Liver (tissue), 9 donors: ENCODE results near the gene KANTR. TPM values are rescaled to one million over a fixed set of nuclear protein-coding genes. Genes with fewer than 3 reads are reported as not detected.

Experiments
- DNase-seq: peaks from one replicate; pipeline ENCODE4 v3.0.0-alpha.2; 2017; ENCODE audit warnings: low spot score
- H3K27ac ChIP-seq, 2 donors: one replicate each; pipeline ENCODE4 v1.7.0; 2013; ENCODE audit warnings: inconsistent platforms in 2 of 2, low read length in 2 of 2, control low read depth in 1 of 2, low read depth in 1 of 2, mild to moderate bottlenecking in 1 of 2
- H3K27me3 ChIP-seq, 4 donors: one replicate each; pipeline versions ENCODE4 v1.6.1 to v1.7.0; 2013; ENCODE audit warnings: low read length in 3 of 4, inconsistent platforms in 1 of 4, mild to moderate bottlenecking in 1 of 4, moderate library complexity in 1 of 4; ENCODE audit not compliant: control insufficient read depth in 4 of 4, insufficient read depth in 4 of 4
- H3K36me3 ChIP-seq, 4 donors: one replicate each; pipeline versions ENCODE4 v1.6.1 to v1.7.0; 2013; ENCODE audit warnings: low read length in 3 of 4, mild to moderate bottlenecking in 3 of 4, low read depth in 1 of 4, moderate library complexity in 1 of 4; ENCODE audit not compliant: control insufficient read depth in 4 of 4, insufficient read depth in 3 of 4
- H3K4me1 ChIP-seq, 4 donors: one replicate each; pipeline versions ENCODE4 v1.6.1 to v1.7.0; 2013; ENCODE audit warnings: low read length in 3 of 4, mild to moderate bottlenecking in 3 of 4, moderate library complexity in 1 of 4; ENCODE audit not compliant: control insufficient read depth in 4 of 4, insufficient read depth in 4 of 4
- H3K4me3 ChIP-seq, 3 donors: one replicate each; pipeline versions ENCODE4 v1.6.1 to v1.7.0; 2013; ENCODE audit warnings: low read length in 3 of 3, control low read depth in 1 of 3, low read depth in 1 of 3, mild to moderate bottlenecking in 1 of 3
- H3K9ac ChIP-seq, 2 donors: one replicate each; pipeline ENCODE4 v1.7.0; 2013; ENCODE audit warnings: low read length in 2 of 2, mild to moderate bottlenecking in 2 of 2, moderate library complexity in 2 of 2, control low read depth in 1 of 2, low read depth in 1 of 2
- H3K9me3 ChIP-seq, 4 donors: one replicate each; pipeline versions ENCODE4 v1.6.1 to v1.7.0; 2013; ENCODE audit warnings: low read length in 3 of 4; ENCODE audit not compliant: control insufficient read depth in 4 of 4
- ATF3 ChIP-seq: IDR thresholded peaks from 2 replicates; pipeline ENCODE4 v1.6.1; 2016; ENCODE audit warnings: antibody characterized with exemption
- EGR1 ChIP-seq, 2 donors: IDR thresholded peaks; 2 replicates each; pipeline ENCODE4 v1.6.1; 2016 to 2018; ENCODE audit warnings: antibody characterized with exemption in 2 of 2, low read depth in 2 of 2
- FOXA1 ChIP-seq: IDR thresholded peaks from 2 replicates; pipeline ENCODE4 v1.6.1; 2016; ENCODE audit warnings: antibody characterized with exemption
- FOXA2 ChIP-seq: IDR thresholded peaks from 2 replicates; pipeline ENCODE4 v1.6.1; 2016; ENCODE audit warnings: antibody characterized with exemption
- GABPA ChIP-seq, 2 donors: IDR thresholded peaks in 1 of 2; conservative IDR thresholded peaks in 1 of 2; 2 replicates each; pipeline ENCODE4 v1.6.1; 2016; ENCODE audit warnings: antibody characterized with exemption in 2 of 2, mild to moderate bottlenecking in 1 of 2, moderate library complexity in 1 of 2
- HNF4A ChIP-seq, 2 donors: conservative IDR thresholded peaks; 2 replicates each; pipeline ENCODE4 v1.6.1; 2016; ENCODE audit warnings: antibody characterized with exemption in 2 of 2, mild to moderate bottlenecking in 2 of 2
- HNF4G ChIP-seq: IDR thresholded peaks from 2 replicates; pipeline ENCODE4 v1.6.1; 2016; ENCODE audit warnings: antibody characterized with exemption
- JUND ChIP-seq, 2 donors: IDR thresholded peaks; 2 replicates each; pipeline ENCODE4 v1.6.1; 2016; ENCODE audit warnings: antibody characterized with exemption in 2 of 2
- MAX ChIP-seq: IDR thresholded peaks from 2 replicates; pipeline ENCODE4 v1.6.1; 2016; ENCODE audit warnings: antibody characterized with exemption
- NR2F2 ChIP-seq: IDR thresholded peaks from 2 replicates; pipeline ENCODE4 v1.6.1; 2016; ENCODE audit warnings: antibody characterized with exemption
- RAD21 ChIP-seq, 2 donors: IDR thresholded peaks; 2 replicates each; pipeline ENCODE4 v1.6.1; 2016; ENCODE audit warnings: antibody characterized with exemption in 2 of 2, mild to moderate bottlenecking in 2 of 2
- RXRA ChIP-seq, 2 donors: IDR thresholded peaks; 2 replicates each; pipeline ENCODE4 v1.6.1; 2017 to 2018; ENCODE audit warnings: antibody characterized with exemption in 2 of 2, mild to moderate bottlenecking in 1 of 2
- SP1 ChIP-seq: IDR thresholded peaks from 2 replicates; pipeline ENCODE4 v1.6.1; 2018; ENCODE audit warnings: antibody characterized with exemption, mild to moderate bottlenecking
- TAF1 ChIP-seq: conservative IDR thresholded peaks from 2 replicates; pipeline ENCODE4 v1.6.1; 2016; ENCODE audit warnings: antibody characterized with exemption, mild to moderate bottlenecking
- YY1 ChIP-seq: IDR thresholded peaks from 2 replicates; pipeline ENCODE4 v1.6.1; 2016; ENCODE audit warnings: antibody characterized with exemption, mild to moderate bottlenecking
- WGBS: extraction: QIAGEN DNeasy Blood & Tissue Kit; methylation state at CpG from one replicate; pipeline ENCODE4 v1.1.7; 2013; 5-methylcytosine and 5-hydroxymethylcytosine counted together
- polyA plus RNA-seq, 2 donors: library from polyadenylated mRNA; stranded (reverse) in 1 of 2; unstranded in 1 of 2; fragments of 200-250 nt in 1 of 2; fragments of >200 nt in 1 of 2; fragmentation: Nextera tagmentation in 1 of 2; extraction: Ambion mirVana in 1 of 2; gene quantifications; one replicate each; pipeline versions ENCODE4 v1.2.1 to v1.2.3, GENCODE V29; 2013 to 2015
- total RNA-seq, 2 donors: library from RNA; depleted of rRNA; stranded (reverse); fragments of >200 nt; gene quantifications; one replicate each; pipeline ENCODE4 v1.2.3, GENCODE V29; 2014
- TF ChIP-seq, protein P1 (sequence below): IDR thresholded peaks from 2 replicates; pipeline ENCODE4 v1.6.1; 2016; ENCODE audit warnings: antibody characterized with exemption
- TF ChIP-seq, protein P2 (sequence below): fragments of 150-350 bp; IDR thresholded peaks from 2 replicates; pipeline ENCODE4 v1.5.1; 2017; ENCODE audit warnings: improper control_type of control experiment, low read depth, low read length; ENCODE audit not compliant: missing input control
- donor health status: healthy.
- donor health status: healthy.
- donor health status: healthy.
- donor health status: healthy.
- donor health status: healthy.

KANTR gene
- total and polyA plus RNA-seq, 4 donors, result 0.44 to 13.6 (median 4.7) TPM

- Histone ChIP-seq H3K9me3 (peaks cover 0 to 2% (median 0%) of the 10 kb centered on the region in 4 donors), H3K27me3 (no peaks in the 10 kb centered on the region), H3K27ac (no peak overlapping the region), H3K4me1 (peaks cover 2 to 10% (median 5%) of the 10 kb centered on the region in 4 donors), H3K36me3 (no peaks in the 10 kb centered on the region), H3K4me3 (no peak overlapping the region), H3K9ac (peak overlapping the region; percentile 42 to 47)
- DNase-seq, result no peak
- WGBS, result 83% methylated on average over 9 of the region's 9 CpGs
- no peak for TF ChIP-seq RAD21 (IDR thresholded peaks at IDR 0.05)
- TF ChIP-seq HNF4A (conservative IDR thresholded peaks at IDR 0.05), result no peak
- no peak for TF ChIP-seq SP1
- TF ChIP-seq TAF1, result no peak
- no peak for TF ChIP-seq HNF4G
- TF ChIP-seq RXRA (IDR thresholded peaks at IDR 0.05), result no peak
- no peak for TF ChIP-seq EGR1 (IDR thresholded peaks at IDR 0.05; ENCODE audit: low read depth in 2 of 2)
- TF ChIP-seq, protein P1, sequence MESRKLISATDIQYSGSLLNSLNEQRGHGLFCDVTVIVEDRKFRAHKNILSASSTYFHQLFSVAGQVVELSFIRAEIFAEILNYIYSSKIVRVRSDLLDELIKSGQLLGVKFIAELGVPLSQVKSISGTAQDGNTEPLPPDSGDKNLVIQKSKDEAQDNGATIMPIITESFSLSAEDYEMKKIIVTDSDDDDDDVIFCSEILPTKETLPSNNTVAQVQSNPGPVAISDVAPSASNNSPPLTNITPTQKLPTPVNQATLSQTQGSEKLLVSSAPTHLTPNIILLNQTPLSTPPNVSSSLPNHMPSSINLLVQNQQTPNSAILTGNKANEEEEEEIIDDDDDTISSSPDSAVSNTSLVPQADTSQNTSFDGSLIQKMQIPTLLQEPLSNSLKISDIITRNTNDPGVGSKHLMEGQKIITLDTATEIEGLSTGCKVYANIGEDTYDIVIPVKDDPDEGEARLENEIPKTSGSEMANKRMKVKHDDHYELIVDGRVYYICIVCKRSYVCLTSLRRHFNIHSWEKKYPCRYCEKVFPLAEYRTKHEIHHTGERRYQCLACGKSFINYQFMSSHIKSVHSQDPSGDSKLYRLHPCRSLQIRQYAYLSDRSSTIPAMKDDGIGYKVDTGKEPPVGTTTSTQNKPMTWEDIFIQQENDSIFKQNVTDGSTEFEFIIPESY, result no peak
- no peak for TF ChIP-seq NR2F2
- no peak for TF ChIP-seq MAX
- no peak for TF ChIP-seq GABPA (IDR thresholded peaks at IDR 0.05 in 1 of 2, conservative IDR thresholded peaks at IDR 0.05 in 1 of 2)
- TF ChIP-seq JUND (IDR thresholded peaks at IDR 0.05), result no peak
- no peak for TF ChIP-seq YY1
- TF ChIP-seq FOXA1, result no peak
- TF ChIP-seq, protein P2, sequence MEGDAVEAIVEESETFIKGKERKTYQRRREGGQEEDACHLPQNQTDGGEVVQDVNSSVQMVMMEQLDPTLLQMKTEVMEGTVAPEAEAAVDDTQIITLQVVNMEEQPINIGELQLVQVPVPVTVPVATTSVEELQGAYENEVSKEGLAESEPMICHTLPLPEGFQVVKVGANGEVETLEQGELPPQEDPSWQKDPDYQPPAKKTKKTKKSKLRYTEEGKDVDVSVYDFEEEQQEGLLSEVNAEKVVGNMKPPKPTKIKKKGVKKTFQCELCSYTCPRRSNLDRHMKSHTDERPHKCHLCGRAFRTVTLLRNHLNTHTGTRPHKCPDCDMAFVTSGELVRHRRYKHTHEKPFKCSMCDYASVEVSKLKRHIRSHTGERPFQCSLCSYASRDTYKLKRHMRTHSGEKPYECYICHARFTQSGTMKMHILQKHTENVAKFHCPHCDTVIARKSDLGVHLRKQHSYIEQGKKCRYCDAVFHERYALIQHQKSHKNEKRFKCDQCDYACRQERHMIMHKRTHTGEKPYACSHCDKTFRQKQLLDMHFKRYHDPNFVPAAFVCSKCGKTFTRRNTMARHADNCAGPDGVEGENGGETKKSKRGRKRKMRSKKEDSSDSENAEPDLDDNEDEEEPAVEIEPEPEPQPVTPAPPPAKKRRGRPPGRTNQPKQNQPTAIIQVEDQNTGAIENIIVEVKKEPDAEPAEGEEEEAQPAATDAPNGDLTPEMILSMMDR, result no peak
- no peak for TF ChIP-seq FOXA2
- TF ChIP-seq ATF3, result no peak
Measured at GRCh38 chrX:53072418-53073114, 21.4 kb upstream of the KANTR start.

- H3K27ac ChIP-seq, result no peak overlapping the region
- DNase-seq, result no peak
- no peak overlapping the region for H3K4me3 ChIP-seq
- no peak overlapping the region for H3K9ac ChIP-seq
- no peaks in the 10 kb centered on the region for H3K27me3 ChIP-seq
- peaks cover 2 to 10% (median 5%) of the 10 kb centered on the region in 4 donors for H3K4me1 ChIP-seq
- TF ChIP-seq EGR1 (IDR thresholded peaks at IDR 0.05; ENCODE audit: low read depth in 2 of 2) (no peak), HNF4G (no peak), GABPA (IDR thresholded peaks at IDR 0.05 in 1 of 2, conservative IDR thresholded peaks at IDR 0.05 in 1 of 2) (no peak), JUND (IDR thresholded peaks at IDR 0.05) (no peak), HNF4A (conservative IDR thresholded peaks at IDR 0.05) (no peak), YY1 (no peak), MAX (no peak), FOXA1 (no peak), SP1 (no peak), ATF3 (no peak), NR2F2 (no peak), FOXA2 (no peak)
- TF ChIP-seq, protein P2, result no peak
- WGBS, result 69% methylated on average over 6 of the region's 6 CpGs
- peaks cover 0 to 2% (median 0%) of the 10 kb centered on the region in 4 donors for H3K9me3 ChIP-seq
- H3K36me3 ChIP-seq, result no peaks in the 10 kb centered on the region
Measured at GRCh38 chrX:53073115-53073586, 20.8 kb upstream of the KANTR start.
